ENCODE measurements around the gene MLN.

DNA sequence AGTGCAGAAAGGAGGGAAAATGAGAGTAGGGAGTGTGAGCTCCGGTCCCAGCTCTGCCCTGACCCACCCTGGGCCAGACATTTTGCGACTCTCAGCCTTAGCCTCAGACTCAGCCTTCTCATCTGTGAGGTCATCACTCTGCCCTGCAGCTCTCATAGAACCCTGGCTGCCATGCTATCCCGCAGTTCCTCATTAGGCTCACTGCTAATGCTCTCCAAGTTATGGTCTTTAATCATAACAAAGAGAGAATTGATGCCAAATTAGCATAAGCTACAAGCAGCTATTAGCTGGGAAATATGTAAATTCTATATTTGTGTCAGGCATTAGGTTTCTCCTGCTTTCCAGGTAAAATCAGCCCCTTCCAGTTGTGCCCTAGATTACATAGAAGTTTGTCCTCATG, 46.5 kb upstream of the MLN start:
- TF ChIP-seq RFX5 (IDR thresholded peaks at IDR 0.05; ENCODE audit: low read depth, low read length) (no peak), MXI1 (IDR thresholded peaks at IDR 0.05; ENCODE audit: borderline replicate concordance, low read depth, low read length) (no peak), FOS (IDR thresholded peaks at IDR 0.05; ENCODE audit: low read depth, low read length) (no peak), CHD1 (IDR thresholded peaks at IDR 0.05; ENCODE audit: low read depth, low read length) (no peak), POLR2A (IDR thresholded peaks at IDR 0.05; ENCODE audit: low read depth, low read length) (no peak), MAZ (IDR thresholded peaks at IDR 0.05; ENCODE audit: borderline replicate concordance, low read depth, low read length) (no peak), NFE2L2 (IDR thresholded peaks at IDR 0.05; ENCODE audit: low read depth, low read length) (no peak)
- TF ChIP-seq, protein P1, sequence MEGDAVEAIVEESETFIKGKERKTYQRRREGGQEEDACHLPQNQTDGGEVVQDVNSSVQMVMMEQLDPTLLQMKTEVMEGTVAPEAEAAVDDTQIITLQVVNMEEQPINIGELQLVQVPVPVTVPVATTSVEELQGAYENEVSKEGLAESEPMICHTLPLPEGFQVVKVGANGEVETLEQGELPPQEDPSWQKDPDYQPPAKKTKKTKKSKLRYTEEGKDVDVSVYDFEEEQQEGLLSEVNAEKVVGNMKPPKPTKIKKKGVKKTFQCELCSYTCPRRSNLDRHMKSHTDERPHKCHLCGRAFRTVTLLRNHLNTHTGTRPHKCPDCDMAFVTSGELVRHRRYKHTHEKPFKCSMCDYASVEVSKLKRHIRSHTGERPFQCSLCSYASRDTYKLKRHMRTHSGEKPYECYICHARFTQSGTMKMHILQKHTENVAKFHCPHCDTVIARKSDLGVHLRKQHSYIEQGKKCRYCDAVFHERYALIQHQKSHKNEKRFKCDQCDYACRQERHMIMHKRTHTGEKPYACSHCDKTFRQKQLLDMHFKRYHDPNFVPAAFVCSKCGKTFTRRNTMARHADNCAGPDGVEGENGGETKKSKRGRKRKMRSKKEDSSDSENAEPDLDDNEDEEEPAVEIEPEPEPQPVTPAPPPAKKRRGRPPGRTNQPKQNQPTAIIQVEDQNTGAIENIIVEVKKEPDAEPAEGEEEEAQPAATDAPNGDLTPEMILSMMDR (conservative IDR thresholded peaks at IDR 0.05; ENCODE audit: low read depth, low read length): no peak
- TF ChIP-seq, protein P2, sequence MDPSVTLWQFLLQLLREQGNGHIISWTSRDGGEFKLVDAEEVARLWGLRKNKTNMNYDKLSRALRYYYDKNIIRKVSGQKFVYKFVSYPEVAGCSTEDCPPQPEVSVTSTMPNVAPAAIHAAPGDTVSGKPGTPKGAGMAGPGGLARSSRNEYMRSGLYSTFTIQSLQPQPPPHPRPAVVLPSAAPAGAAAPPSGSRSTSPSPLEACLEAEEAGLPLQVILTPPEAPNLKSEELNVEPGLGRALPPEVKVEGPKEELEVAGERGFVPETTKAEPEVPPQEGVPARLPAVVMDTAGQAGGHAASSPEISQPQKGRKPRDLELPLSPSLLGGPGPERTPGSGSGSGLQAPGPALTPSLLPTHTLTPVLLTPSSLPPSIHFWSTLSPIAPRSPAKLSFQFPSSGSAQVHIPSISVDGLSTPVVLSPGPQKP (IDR thresholded peaks at IDR 0.05; ENCODE audit: borderline replicate concordance, low read depth, low read length): no peak
- TF ChIP-seq, protein P3, sequence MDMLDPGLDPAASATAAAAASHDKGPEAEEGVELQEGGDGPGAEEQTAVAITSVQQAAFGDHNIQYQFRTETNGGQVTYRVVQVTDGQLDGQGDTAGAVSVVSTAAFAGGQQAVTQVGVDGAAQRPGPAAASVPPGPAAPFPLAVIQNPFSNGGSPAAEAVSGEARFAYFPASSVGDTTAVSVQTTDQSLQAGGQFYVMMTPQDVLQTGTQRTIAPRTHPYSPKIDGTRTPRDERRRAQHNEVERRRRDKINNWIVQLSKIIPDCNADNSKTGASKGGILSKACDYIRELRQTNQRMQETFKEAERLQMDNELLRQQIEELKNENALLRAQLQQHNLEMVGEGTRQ (IDR thresholded peaks at IDR 0.05; ENCODE audit: low read depth, low read length): no peak
